Epithelial cell of proximal tubule (primary cell): ENCODE measurements around the gene TP53BP1. TPM values are rescaled to one million over a fixed set of nuclear protein-coding genes. Genes with fewer than 3 reads are reported as not detected.

ENCODE experiments used
- DNase-seq: peaks from one replicate; pipeline ENCODE4 v3.0.0-alpha.2; 2011; ENCODE audit warnings: low read depth
- H3K4me3 ChIP-seq: 2 replicates; pipeline ENCODE4 v1.5.1; 2011; ENCODE audit warnings: low read depth, mild to moderate bottlenecking, low read length
- CTCF ChIP-seq: conservative IDR thresholded peaks from 2 replicates; pipeline ENCODE4 v1.5.1; 2012; ENCODE audit warnings: low read depth, mild to moderate bottlenecking, low read length
- total RNA-seq: library from RNA; depleted of rRNA; stranded (reverse); fragments of >200 nt; gene quantifications from 2 replicates; pipeline ENCODE4 v1.2.3, GENCODE V29; 2015

TP53BP1 gene
- total RNA-seq, 1 donor from 2014 or later = 28.8 TPM

GRCh38 chr15:43420435-43420834 is 72.5 kb downstream of the TP53BP1 start:
- no peak for DNase-seq
- TF ChIP-seq CTCF = no peak
- H3K4me3 ChIP-seq = no peak overlapping the region

- no peak for TF ChIP-seq CTCF
- DNase-seq = no peak
Measured at GRCh38 chr15:43414196-43414595, 78.8 kb downstream of the TP53BP1 start.

GRCh38 chr15:43412096-43412495 is 80.9 kb downstream of the TP53BP1 start:
- H3K4me3 ChIP-seq = no peak overlapping the region
- no peak for DNase-seq
- TF ChIP-seq CTCF = no peak

More at GRCh38 chr15:43414196-43414595, 78.8 kb downstream of the TP53BP1 start:
- no peak overlapping the region for H3K4me3 ChIP-seq

GRCh38 chr15:43410572-43411214 is 82.3 kb downstream of the TP53BP1 start:
- no peak for DNase-seq
- TF ChIP-seq CTCF = no peak
- no peak overlapping the region for H3K4me3 ChIP-seq

- no peak for TF ChIP-seq CTCF
- DNase-seq = no peak
- no peak overlapping the region for H3K4me3 ChIP-seq
Measured at GRCh38 chr15:43408789-43409188, 84.2 kb downstream of the TP53BP1 start.

- DNase-seq = no peak
- no peak overlapping the region for H3K4me3 ChIP-seq
- no peak for TF ChIP-seq CTCF
Measured at GRCh38 chr15:43406808-43407207, 86.1 kb downstream of the TP53BP1 start.

GRCh38 chr15:43406189-43406588 is 86.8 kb downstream of the TP53BP1 start:
- TF ChIP-seq CTCF = no peak
- no peak overlapping the region for H3K4me3 ChIP-seq
- DNase-seq = no peak
